Keratinocyte (primary cell): ENCODE results near the gene CLSTN2. TPM values are rescaled to one million over a fixed set of nuclear protein-coding genes. Genes with fewer than 3 reads are reported as not detected.

ENCODE experiments used
- DNase-seq: peaks from one replicate; pipeline ENCODE4 v3.0.0-alpha.2; 2011; ENCODE audit warnings: low read depth, missing footprints, low spot score
- FAIRE-seq: peaks from 2 replicates; lab custom pipeline; 2011; peaks lifted over from hg19 to GRCh38; lab: Jason Lieb, UNC
- H2AFZ ChIP-seq: 2 replicates; pipeline ENCODE4 v1.6.0; 2012; ENCODE audit warnings: low read length, control low read depth, inconsistent platforms; ENCODE audit not compliant: control insufficient read depth
- H3K27ac ChIP-seq: 2 replicates; pipeline ENCODE4 v1.5.1; 2011; ENCODE audit warnings: low read length; ENCODE audit not compliant: control insufficient read depth, insufficient read depth
- H3K27me3 ChIP-seq: 3 replicates; pipeline ENCODE4 v1.6.0; 2011; ENCODE audit warnings: low read length; ENCODE audit not compliant: control insufficient read depth, insufficient read depth; ENCODE audit errors: extremely low read depth
- H3K36me3 ChIP-seq, 2 experiments: 2 replicates in 1 of 2; 3 replicates in 1 of 2; pipeline ENCODE4 v1.5.1; 2011; ENCODE audit warnings: low read length in 2 of 2, mild to moderate bottlenecking in 1 of 2; ENCODE audit not compliant: control insufficient read depth in 2 of 2, insufficient read depth in 2 of 2; ENCODE audit errors: extremely low read depth in 1 of 2
- H3K4me1 ChIP-seq: 3 replicates; pipeline ENCODE4 v1.5.1; 2011; ENCODE audit warnings: low read length; ENCODE audit not compliant: control insufficient read depth, insufficient read depth; ENCODE audit errors: extremely low read depth
- H3K4me2 ChIP-seq: 3 replicates; pipeline ENCODE4 v1.6.0; 2011; ENCODE audit warnings: low read depth, low read length; ENCODE audit not compliant: control insufficient read depth, insufficient read depth; ENCODE audit errors: extremely low read depth
- H3K4me3 ChIP-seq, 3 experiments: fragments of 200-600 bp in 1 of 3; sonication (generic) in 1 of 3; 2 replicates in 2 of 3; 3 replicates in 1 of 3; pipeline ENCODE4 v1.5.1; 2011 to 2016; ENCODE audit warnings: low read length in 3 of 3, mild to moderate bottlenecking in 3 of 3, control low read depth in 2 of 3, inconsistent platforms in 1 of 3, low read depth in 1 of 3, mixed read lengths in 1 of 3, mixed run types in 1 of 3, moderate library complexity in 1 of 3; ENCODE audit not compliant: control insufficient read depth in 2 of 3, insufficient read depth in 2 of 3; ENCODE audit errors: extremely low read depth in 1 of 3
- H3K79me2 ChIP-seq: 2 replicates; pipeline ENCODE4 v1.6.0; 2012; ENCODE audit warnings: low read length; ENCODE audit not compliant: control insufficient read depth, insufficient read depth
- H3K9ac ChIP-seq: 3 replicates; pipeline ENCODE4 v1.6.0; 2011; ENCODE audit warnings: low read length; ENCODE audit not compliant: control insufficient read depth, insufficient read depth; ENCODE audit errors: extremely low read depth
- H3K9me1 ChIP-seq: 3 replicates; pipeline ENCODE4 v1.6.0; 2011; ENCODE audit warnings: low read length; ENCODE audit not compliant: control insufficient read depth, insufficient read depth; ENCODE audit errors: extremely low read depth
- H3K9me3 ChIP-seq: 2 replicates; pipeline ENCODE4 v1.5.1; 2012; ENCODE audit warnings: low read depth, low read length; ENCODE audit not compliant: control insufficient read depth
- H4K20me1 ChIP-seq: 3 replicates; pipeline ENCODE4 v1.6.0; 2011; ENCODE audit warnings: low read length; ENCODE audit not compliant: control insufficient read depth, insufficient read depth; ENCODE audit errors: extremely low read depth
- CTCF ChIP-seq, 3 experiments: IDR thresholded peaks in 1 of 3; conservative IDR thresholded peaks in 1 of 3; optimal IDR thresholded peaks in 1 of 3; 2 replicates in 2 of 3; 3 replicates in 1 of 3; pipeline versions ENCODE3 to v1.5.1; 2011; ENCODE audit warnings: low read length in 3 of 3, mild to moderate bottlenecking in 3 of 3, moderate library complexity in 2 of 3, control low read depth in 1 of 3, inconsistent platforms in 1 of 3; ENCODE audit not compliant: insufficient read depth in 2 of 3; ENCODE audit errors: extremely low read depth in 1 of 3
- EZH2 ChIP-seq: IDR thresholded peaks from one replicate; pipeline ENCODE4 v1.6.1; 2012; ENCODE audit warnings: inconsistent platforms, mild to moderate bottlenecking, low read length, moderate library complexity
- dilution Hi-C: fragments of 300-500 bp; cut with MboI; formaldehyde crosslinking; loops from one replicate; pipeline ENCODE4 v1.7.0; 2020; ENCODE audit warnings: low sequenced_read_pairs; ENCODE audit not compliant: extremely low pct_ligation_motif_present
- polyA plus RNA-seq, 5 experiments: library from polyadenylated mRNA; depleted of rRNA in 3 of 5; stranded (reverse) in 3 of 5; stranded (forward) in 1 of 5; unstranded in 1 of 5; fragments of >200 nt; gene quantifications; 1 replicate in 1 of 5; 2 replicates in 3 of 5; 3 replicates in 1 of 5; pipeline versions ENCODE4 v1.2.1 to v1.2.3, GENCODE V29; 2011 to 2012; ENCODE audit warnings: missing spikeins in 2 of 5, low read depth in 1 of 5, low replicate concordance in 1 of 5

CLSTN2 gene
- polyA plus RNA-seq, 1 donor (not counting 4 experiments of a cell fraction or from before 2014, with no cell fraction given) = 0.09 TPM

DNA sequence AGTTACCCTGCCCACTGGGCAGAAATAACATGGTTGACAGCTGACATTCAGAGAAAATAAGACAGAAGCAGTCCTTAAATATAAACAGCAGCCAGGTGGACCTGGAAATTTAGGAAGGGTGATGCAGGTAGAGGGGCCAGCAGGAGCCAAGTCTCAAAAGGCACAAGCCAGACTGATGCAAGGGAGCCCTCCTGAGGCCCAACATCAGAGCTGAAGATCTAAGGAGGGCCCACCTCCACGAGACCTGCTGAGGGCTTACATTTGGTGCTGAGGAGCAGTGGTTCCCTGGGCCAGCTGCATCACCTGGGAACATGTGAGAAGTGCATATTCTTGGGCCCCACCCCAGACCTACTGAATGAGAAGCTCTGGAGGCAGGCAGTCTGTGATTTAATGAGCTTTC, 637.3 kb downstream of the CLSTN2 start:
- peaks cover 3% of the 10 kb centered on the region for H3K27me3 ChIP-seq
- no peak overlapping the region for H3K4me2 ChIP-seq
- H3K9ac ChIP-seq = no peak overlapping the region
- no peaks in the 10 kb centered on the region for H3K79me2 ChIP-seq
- H3K4me1 ChIP-seq = no peaks in the 10 kb centered on the region
- dilution Hi-C loops = no loop called here
- DNase-seq (no peak), FAIRE-seq (no peak)
- no peak overlapping the region for H3K4me3 ChIP-seq
- no peaks in the 10 kb centered on the region for H3K36me3 ChIP-seq
- no peaks in the 10 kb centered on the region for H4K20me1 ChIP-seq
- no peaks in the 10 kb centered on the region for H3K9me1 ChIP-seq
- H3K27ac ChIP-seq = no peak overlapping the region
- H2AFZ ChIP-seq = no peak overlapping the region
- no peak for TF ChIP-seq EZH2
- no peak for TF ChIP-seq CTCF (optimal IDR thresholded peaks at IDR 0.05 in 1 of 3, IDR thresholded peaks at IDR 0.05 in 1 of 3, conservative IDR thresholded peaks at IDR 0.05 in 1 of 3; ENCODE audit: extremely low read depth in 1 of 3, insufficient read depth in 2 of 3, low read length in 3 of 3)
- no peaks in the 10 kb centered on the region for H3K9me3 ChIP-seq

- Histone ChIP-seq H2AFZ (no peak overlapping the region), H3K4me2 (no peak overlapping the region), H3K36me3 (no peaks in the 10 kb centered on the region), H3K9me3 (no peaks in the 10 kb centered on the region), H3K4me1 (no peaks in the 10 kb centered on the region), H3K27ac (no peak overlapping the region), H3K9me1 (no peaks in the 10 kb centered on the region), H3K4me3 (no peak overlapping the region), H4K20me1 (no peaks in the 10 kb centered on the region), H3K79me2 (no peaks in the 10 kb centered on the region), H3K9ac (no peak overlapping the region), H3K27me3 (peaks cover 3% of the 10 kb centered on the region)
- DNase-seq (no peak), FAIRE-seq (no peak)
- TF ChIP-seq CTCF (optimal IDR thresholded peaks at IDR 0.05 in 1 of 3, IDR thresholded peaks at IDR 0.05 in 1 of 3, conservative IDR thresholded peaks at IDR 0.05 in 1 of 3; ENCODE audit: extremely low read depth in 1 of 3, insufficient read depth in 2 of 3, low read length in 3 of 3) = no peak
- TF ChIP-seq EZH2 = no peak
- dilution Hi-C loops = no loop called here
These were observed 638.0 kb downstream of the CLSTN2 start for GRCh38 chr3:140573011-140573410.
